Effector memory CD4-positive, alpha-beta T cell (primary cell): Measurements from ENCODE around the gene TPBG.
"Not testable (repeated sequence)": the region's sequence is repeated elsewhere in the genome, so short reads cannot be mapped to it uniquely, and the experiment has no call there.

Source experiments
- DNase-seq, 3 donors: peaks; one replicate each; pipeline ENCODE4 v3.0.0-alpha.2; 2020
- H3K27ac ChIP-seq: 2 replicates; pipeline ENCODE4 v1.7.0; 2013; ENCODE audit warnings: mild to moderate bottlenecking, low read length, moderate library complexity; ENCODE audit not compliant: insufficient read depth, poor library complexity, severe bottlenecking
- H3K27me3 ChIP-seq: replicated peaks from 2 replicates; pipeline ENCODE4 v1.7.0; 2013; ENCODE audit warnings: mild to moderate bottlenecking, low read length; ENCODE audit not compliant: insufficient read depth, control insufficient read depth, poor library complexity, severe bottlenecking
- H3K36me3 ChIP-seq: 2 replicates; pipeline ENCODE4 v1.7.0; 2013; ENCODE audit warnings: mild to moderate bottlenecking, low read length, moderate library complexity; ENCODE audit not compliant: control insufficient read depth, insufficient read depth
- H3K4me1 ChIP-seq: 2 replicates; pipeline ENCODE4 v1.7.0; 2013; ENCODE audit warnings: low read length, mild to moderate bottlenecking; ENCODE audit not compliant: control insufficient read depth, insufficient read depth, poor library complexity, severe bottlenecking
- H3K4me3 ChIP-seq: 2 replicates; pipeline ENCODE4 v1.7.0; 2013; ENCODE audit warnings: low read length, low read depth, mild to moderate bottlenecking; ENCODE audit not compliant: insufficient read depth, poor library complexity, severe bottlenecking
- H3K9me3 ChIP-seq: 2 replicates; pipeline ENCODE4 v1.7.0; 2013; ENCODE audit warnings: mild to moderate bottlenecking, low read length, moderate library complexity; ENCODE audit not compliant: control insufficient read depth

The TPBG gene

GRCh38 chr6:82374516-82374915, 10.9 kb downstream of the TPBG start:
- Histone ChIP-seq H3K27me3 (no peaks in the 10 kb centered on the region), H3K9me3 (no peaks in the 10 kb centered on the region), H3K27ac (no peak overlapping the region), H3K4me3 (no peak overlapping the region), H3K4me1 (no peaks in the 10 kb centered on the region), H3K36me3 (no peaks in the 10 kb centered on the region)
- DNase-seq = no peak

GRCh38 chr6:82376636-82377035, 13.0 kb downstream of the TPBG start:
- Histone ChIP-seq H3K9me3 (no peaks in the 10 kb centered on the region), H3K36me3 (no peaks in the 10 kb centered on the region), H3K27me3 (no peaks in the 10 kb centered on the region), H3K4me3 (no peak overlapping the region), H3K27ac (no peak overlapping the region), H3K4me1 (no peaks in the 10 kb centered on the region)
- DNase-seq = no peak

GRCh38 chr6:82380566-82381185, 17.1 kb downstream of the TPBG start:
- H3K4me1 ChIP-seq = no peaks in the 10 kb centered on the region
- no peaks in the 10 kb centered on the region for H3K27me3 ChIP-seq
- no peaks in the 10 kb centered on the region for H3K36me3 ChIP-seq
- DNase-seq = no peak
- no peak overlapping the region for H3K4me3 ChIP-seq
- H3K9me3 ChIP-seq = no peaks in the 10 kb centered on the region
- H3K27ac ChIP-seq = no peak overlapping the region

GRCh38 chr6:82381278-82381677, 17.7 kb downstream of the TPBG start:
- no peaks in the 10 kb centered on the region for H3K27me3 ChIP-seq
- H3K9me3 ChIP-seq = no peaks in the 10 kb centered on the region
- no peaks in the 10 kb centered on the region for H3K36me3 ChIP-seq
- DNase-seq = no peak
- no peak overlapping the region for H3K27ac ChIP-seq
- no peaks in the 10 kb centered on the region for H3K4me1 ChIP-seq
- H3K4me3 ChIP-seq = no peak overlapping the region

GRCh38 chr6:82385102-82385501, 21.5 kb downstream of the TPBG start:
- Histone ChIP-seq H3K36me3 (no peaks in the 10 kb centered on the region), H3K27me3 (no peaks in the 10 kb centered on the region), H3K4me1 (no peaks in the 10 kb centered on the region), H3K4me3 (no peak overlapping the region), H3K27ac (no peak overlapping the region), H3K9me3 (no peaks in the 10 kb centered on the region)
- DNase-seq = no peak

- no peaks in the 10 kb centered on the region for H3K4me1 ChIP-seq
- DNase-seq = no peak
- no peaks in the 10 kb centered on the region for H3K36me3 ChIP-seq
- H3K27ac ChIP-seq = no peak overlapping the region
- no peaks in the 10 kb centered on the region for H3K9me3 ChIP-seq
- no peaks in the 10 kb centered on the region for H3K27me3 ChIP-seq
- H3K4me3 ChIP-seq = no peak overlapping the region
Measured at GRCh38 chr6:82385546-82385945, 21.9 kb downstream of the TPBG start.

GRCh38 chr6:82385961-82386360, 22.3 kb downstream of the TPBG start:
- no peaks in the 10 kb centered on the region for H3K4me1 ChIP-seq
- no peak overlapping the region for H3K4me3 ChIP-seq
- no peaks in the 10 kb centered on the region for H3K36me3 ChIP-seq
- H3K27ac ChIP-seq = no peak overlapping the region
- no peaks in the 10 kb centered on the region for H3K27me3 ChIP-seq
- no peak for DNase-seq
- no peaks in the 10 kb centered on the region for H3K9me3 ChIP-seq

GRCh38 chr6:82394770-82395169, 31.2 kb downstream of the TPBG start:
- DNase-seq, H3K27me3 ChIP-seq, H3K27ac ChIP-seq, H3K9me3 ChIP-seq, H3K4me1 ChIP-seq, H3K4me3 ChIP-seq, H3K36me3 ChIP-seq: not testable (repeated sequence)

GRCh38 chr6:82396964-82397751, 33.5 kb downstream of the TPBG start:
- Histone ChIP-seq H3K4me3 (no peak overlapping the region), H3K27ac (no peak overlapping the region), H3K4me1 (no peaks in the 10 kb centered on the region), H3K27me3 (no peaks in the 10 kb centered on the region), H3K9me3 (no peaks in the 10 kb centered on the region), H3K36me3 (no peaks in the 10 kb centered on the region)
- DNase-seq = no peak

- no peak overlapping the region for H3K4me3 ChIP-seq
- no peaks in the 10 kb centered on the region for H3K4me1 ChIP-seq
- no peak for DNase-seq
- no peaks in the 10 kb centered on the region for H3K36me3 ChIP-seq
- H3K27ac ChIP-seq = no peak overlapping the region
- no peaks in the 10 kb centered on the region for H3K9me3 ChIP-seq
- no peaks in the 10 kb centered on the region for H3K27me3 ChIP-seq
Measured at GRCh38 chr6:82397962-82398692, 34.5 kb downstream of the TPBG start.
